GM23248 (cell line): ENCODE measurements around the gene RPH3AL. TPM values are rescaled to one million over a fixed set of nuclear protein-coding genes. Genes with fewer than 3 reads are reported as not detected.

Source experiments
- DNase-seq: peaks from one replicate; pipeline ENCODE4 v3.0.0-alpha.2; 2015
- H2AFZ ChIP-seq: fragments of 200-600 bp; sonication (generic); 2 replicates; pipeline ENCODE4 v1.6.1; 2016; ENCODE audit warnings: antibody characterized with exemption
- H3F3A ChIP-seq: fragments of 200-600 bp; sonication (generic); 2 replicates; pipeline ENCODE4 v1.6.1; 2016; ENCODE audit warnings: mild to moderate bottlenecking, antibody characterized with exemption, mixed run types; ENCODE audit not compliant: insufficient read depth
- H3K27ac ChIP-seq: fragments of 200-600 bp; sonication (generic); 2 replicates; pipeline ENCODE4 v1.5.1; 2016; ENCODE audit warnings: mild to moderate bottlenecking
- H3K27me3 ChIP-seq: fragments of 200-600 bp; sonication (generic); replicated peaks from 2 replicates; pipeline ENCODE4 v1.6.1; 2016; ENCODE audit warnings: mild to moderate bottlenecking; ENCODE audit not compliant: insufficient read depth
- H3K36me3 ChIP-seq: fragments of 200-600 bp; sonication (generic); 2 replicates; pipeline ENCODE4 v1.6.1; 2016; ENCODE audit warnings: low read depth, mild to moderate bottlenecking
- H3K4me1 ChIP-seq: fragments of 200-600 bp; sonication (generic); 2 replicates; pipeline ENCODE4 v1.6.1; 2016; ENCODE audit warnings: mild to moderate bottlenecking; ENCODE audit not compliant: insufficient read depth
- H3K4me2 ChIP-seq: fragments of 200-600 bp; sonication (generic); one replicate; pipeline ENCODE4 v1.6.1; 2016; ENCODE audit warnings: mild to moderate bottlenecking; ENCODE audit not compliant: unreplicated experiment
- H3K4me3 ChIP-seq: fragments of 200-600 bp; sonication (generic); 2 replicates; pipeline ENCODE4 v1.5.1; 2016; ENCODE audit warnings: mild to moderate bottlenecking
- H3K79me2 ChIP-seq: fragments of 200-600 bp; sonication (generic); 2 replicates; pipeline ENCODE4 v1.6.1; 2016; ENCODE audit warnings: mild to moderate bottlenecking; ENCODE audit not compliant: insufficient read depth
- H3K9ac ChIP-seq: fragments of 200-600 bp; sonication (generic); 2 replicates; pipeline ENCODE4 v1.6.1; 2016; ENCODE audit warnings: mild to moderate bottlenecking
- H3K9me2 ChIP-seq: fragments of 200-600 bp; sonication (generic); 2 replicates; pipeline ENCODE4 v1.6.1; 2016; ENCODE audit warnings: mixed run types, mild to moderate bottlenecking, moderate library complexity; ENCODE audit not compliant: insufficient read depth
- H3K9me3 ChIP-seq: fragments of 200-600 bp; sonication (generic); one replicate; pipeline ENCODE4 v1.6.1; 2017; ENCODE audit warnings: low read depth
- H4K20me1 ChIP-seq: fragments of 200-600 bp; sonication (generic); 2 replicates; pipeline ENCODE4 v1.6.0; 2016; ENCODE audit not compliant: insufficient read depth
- EZH2 ChIP-seq: fragments of 200-600 bp; sonication (generic); IDR thresholded peaks from 2 replicates; pipeline ENCODE4 v1.6.1; 2018; ENCODE audit warnings: antibody characterized with exemption, mild to moderate bottlenecking; ENCODE audit not compliant: insufficient read depth, poor library complexity, severe bottlenecking
- EZH2phosphoT487 ChIP-seq: fragments of 200-600 bp; sonication (generic); IDR thresholded peaks from 2 replicates; pipeline ENCODE4 v1.6.1; 2018; ENCODE audit warnings: antibody characterized with exemption, moderate library complexity, mild to moderate bottlenecking, low read depth; ENCODE audit not compliant: insufficient read depth
- WGBS, 2 experiments: methylation state at CpG; one replicate each; pipeline ENCODE4 v1.1.6; 2015 to 2017; ENCODE audit warnings: low lambda C conversion rate in 2 of 2, low coverage in 1 of 2; ENCODE audit errors: missing lambda C conversion rate in 2 of 2; 5-methylcytosine and 5-hydroxymethylcytosine counted together
- in situ Hi-C: fragments of 300-500 bp; cut with MboI; formaldehyde crosslinking; loops from 2 replicates; pipeline ENCODE4 v1.15.0; 2020
- polyA plus RNA-seq: library from polyadenylated mRNA; unstranded; fragments of >200 nt; fragmentation: Nextera tagmentation; extraction: Ambion mirVana; gene quantifications from 2 replicates; pipeline ENCODE4 v1.2.1, GENCODE V29; 2016
- total RNA-seq: library from RNA; depleted of rRNA; stranded (reverse); fragments of >200 nt; shearing (Covaris generic); gene quantifications from 2 replicates; pipeline ENCODE4 v1.2.3, GENCODE V29; 2014

RPH3AL gene
- total and polyA plus RNA-seq, 2 experiments from 2014 or later, result 2.7 to 5.2 TPM

- Histone ChIP-seq H3K27ac (no peak overlapping the region), H2AFZ (no peak overlapping the region), H3K4me1 (no peaks in the 10 kb centered on the region), H3K27me3 (no peaks in the 10 kb centered on the region), H3K36me3 (no peaks in the 10 kb centered on the region), H3K9me2 (no peaks in the 10 kb centered on the region), H4K20me1 (no peaks in the 10 kb centered on the region), H3K4me3 (no peak overlapping the region), H3K79me2 (no peaks in the 10 kb centered on the region), H3K9me3 (no peaks in the 10 kb centered on the region), H3K9ac (no peak overlapping the region), H3K4me2 (no peak overlapping the region), H3F3A (no peaks in the 10 kb centered on the region)
- DNase-seq, result no peak
- TF ChIP-seq EZH2 (no peak), EZH2phosphoT487 (no peak)
- in situ Hi-C loops, result no loop called here
- 82 to 84% methylated on average over 9 of the region's 9 CpGs for WGBS, 2 experiments
Measured at GRCh38 chr17:303168-303567, 49.4 kb downstream of the RPH3AL start.

GRCh38 chr17:302300-302698 lies 50.3 kb downstream of the RPH3AL start:
- H3K4me1 ChIP-seq, result no peaks in the 10 kb centered on the region
- H2AFZ ChIP-seq, result no peak overlapping the region
- H3K9me2 ChIP-seq, result no peaks in the 10 kb centered on the region

GRCh38 chr17:301681-302299 lies 50.8 kb downstream of the RPH3AL start:
- in situ Hi-C loops, result no loop called here
- Histone ChIP-seq H3K4me3 (no peak overlapping the region), H3K4me1 (no peaks in the 10 kb centered on the region), H3K27ac (no peak overlapping the region), H3K4me2 (no peak overlapping the region), H3K9me2 (no peaks in the 10 kb centered on the region), H3K9ac (no peak overlapping the region), H2AFZ (no peak overlapping the region), H3K9me3 (no peaks in the 10 kb centered on the region), H3K27me3 (no peaks in the 10 kb centered on the region), H3K36me3 (no peaks in the 10 kb centered on the region), H4K20me1 (no peaks in the 10 kb centered on the region), H3K79me2 (no peaks in the 10 kb centered on the region), H3F3A (no peaks in the 10 kb centered on the region)
- TF ChIP-seq EZH2 (no peak), EZH2phosphoT487 (no peak)
- 83 to 88% methylated on average over 25 to 27 of the region's 27 CpGs for WGBS, 2 experiments
- DNase-seq, result peak; percentile 6

More at GRCh38 chr17:302300-302698, 50.3 kb downstream of the RPH3AL start:
- Histone ChIP-seq H3K79me2 (no peaks in the 10 kb centered on the region), H3F3A (no peaks in the 10 kb centered on the region), H3K4me2 (no peak overlapping the region), H3K9me3 (no peaks in the 10 kb centered on the region), H3K9ac (no peak overlapping the region), H4K20me1 (no peaks in the 10 kb centered on the region), H3K27me3 (no peaks in the 10 kb centered on the region), H3K36me3 (no peaks in the 10 kb centered on the region), H3K4me3 (no peak overlapping the region), H3K27ac (no peak overlapping the region)
- 74 to 78% methylated on average over 21 to 24 of the region's 24 CpGs for WGBS, 2 experiments
- in situ Hi-C loops, result no loop called here
- DNase-seq, result no peak
- no peak for TF ChIP-seq EZH2phosphoT487

- no peaks in the 10 kb centered on the region for H3K9me3 ChIP-seq
- WGBS, 2 experiments, result 90 to 94% methylated on average over 11 of the region's 11 CpGs
- no peak for DNase-seq
- H4K20me1 ChIP-seq, result no peaks in the 10 kb centered on the region
- TF ChIP-seq EZH2 (no peak), EZH2phosphoT487 (no peak)
- no peaks in the 10 kb centered on the region for H3F3A ChIP-seq
- H3K4me2 ChIP-seq, result no peak overlapping the region
- H3K9me2 ChIP-seq, result no peaks in the 10 kb centered on the region
- no peak overlapping the region for H2AFZ ChIP-seq
- H3K27me3 ChIP-seq, result no peaks in the 10 kb centered on the region
- H3K4me3 ChIP-seq, result no peak overlapping the region
- no peak overlapping the region for H3K27ac ChIP-seq
- no peaks in the 10 kb centered on the region for H3K79me2 ChIP-seq
- no peaks in the 10 kb centered on the region for H3K36me3 ChIP-seq
- no peaks in the 10 kb centered on the region for H3K4me1 ChIP-seq
- H3K9ac ChIP-seq, result no peak overlapping the region
- in situ Hi-C loops, result no loop called here
Measured at GRCh38 chr17:300881-301280, 51.7 kb downstream of the RPH3AL start.

GRCh38 chr17:299546-299945 lies 53.1 kb downstream of the RPH3AL start:
- WGBS, 2 experiments, result 77 to 78% methylated on average over 23 of the region's 23 CpGs
- Histone ChIP-seq H3K9me2 (no peaks in the 10 kb centered on the region), H3F3A (no peaks in the 10 kb centered on the region), H3K27me3 (no peaks in the 10 kb centered on the region), H3K27ac (no peak overlapping the region), H3K79me2 (no peaks in the 10 kb centered on the region), H4K20me1 (no peaks in the 10 kb centered on the region), H3K36me3 (no peaks in the 10 kb centered on the region), H3K4me2 (no peak overlapping the region), H3K4me1 (no peaks in the 10 kb centered on the region), H2AFZ (no peak overlapping the region), H3K9me3 (no peaks in the 10 kb centered on the region), H3K9ac (no peak overlapping the region), H3K4me3 (no peak overlapping the region)
- TF ChIP-seq EZH2phosphoT487, result no peak
- TF ChIP-seq EZH2, result no peak
- DNase-seq, result no peak
- in situ Hi-C loops, result no loop called here
